HG02885 (cell line): ENCODE results near the gene STAMBP.
A peak's percentile ranks its signal among the peaks of the same experiment; 100 is the strongest.
"Not testable (repeated sequence)": the region's sequence is repeated elsewhere in the genome, so short reads cannot be mapped to it uniquely, and the experiment has no call there.

Source experiments
- ATAC-seq: cut with Tn5 transposase; IDR thresholded peaks from one replicate; pipeline ENCODE4 v1.9.1; 2021; ENCODE audit warnings: mild to moderate bottlenecking; ENCODE audit not compliant: unreplicated experiment, poor library complexity

Gene STAMBP

DNA sequence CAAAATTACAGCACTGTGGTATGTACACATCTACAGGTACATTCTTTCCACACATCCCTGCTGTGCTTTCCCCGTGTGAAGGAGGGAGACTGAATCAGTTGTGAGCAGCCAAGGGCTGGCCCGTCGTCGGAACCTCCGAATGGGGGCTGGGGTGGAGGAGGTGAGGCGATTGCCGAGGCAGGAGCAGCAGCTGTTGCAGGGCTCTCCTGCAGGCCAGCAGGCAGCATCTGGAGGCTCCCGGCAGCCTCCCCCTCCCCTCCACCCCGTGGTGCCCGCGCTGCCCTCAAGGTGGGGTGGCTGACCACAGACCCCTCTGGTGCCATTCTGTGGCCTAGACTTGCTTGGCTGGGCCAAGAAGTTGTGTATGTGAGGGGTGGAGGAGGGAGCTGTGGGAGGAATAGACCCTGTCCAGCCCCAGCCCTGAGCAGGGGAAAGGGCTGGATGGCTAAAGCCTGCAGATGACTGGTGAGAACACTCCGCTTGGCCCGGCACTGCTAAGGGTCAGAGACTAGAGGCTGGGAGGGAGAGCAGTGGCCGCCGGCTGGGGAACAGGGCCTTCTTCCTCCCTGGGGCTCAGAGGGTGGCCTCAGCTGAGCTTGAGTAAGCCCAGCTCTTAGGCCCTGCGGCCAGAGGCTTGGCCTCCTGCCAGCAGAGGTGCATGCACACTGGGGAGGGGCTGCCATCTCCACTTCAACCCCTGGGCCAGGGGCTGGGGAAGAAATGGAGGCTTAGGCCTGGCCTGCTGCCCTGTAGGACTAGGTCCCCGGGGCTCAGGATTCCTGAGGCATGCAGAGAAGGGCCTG, 7.6 kb downstream of the STAMBP start:
- ATAC-seq, result no peak

DNA sequence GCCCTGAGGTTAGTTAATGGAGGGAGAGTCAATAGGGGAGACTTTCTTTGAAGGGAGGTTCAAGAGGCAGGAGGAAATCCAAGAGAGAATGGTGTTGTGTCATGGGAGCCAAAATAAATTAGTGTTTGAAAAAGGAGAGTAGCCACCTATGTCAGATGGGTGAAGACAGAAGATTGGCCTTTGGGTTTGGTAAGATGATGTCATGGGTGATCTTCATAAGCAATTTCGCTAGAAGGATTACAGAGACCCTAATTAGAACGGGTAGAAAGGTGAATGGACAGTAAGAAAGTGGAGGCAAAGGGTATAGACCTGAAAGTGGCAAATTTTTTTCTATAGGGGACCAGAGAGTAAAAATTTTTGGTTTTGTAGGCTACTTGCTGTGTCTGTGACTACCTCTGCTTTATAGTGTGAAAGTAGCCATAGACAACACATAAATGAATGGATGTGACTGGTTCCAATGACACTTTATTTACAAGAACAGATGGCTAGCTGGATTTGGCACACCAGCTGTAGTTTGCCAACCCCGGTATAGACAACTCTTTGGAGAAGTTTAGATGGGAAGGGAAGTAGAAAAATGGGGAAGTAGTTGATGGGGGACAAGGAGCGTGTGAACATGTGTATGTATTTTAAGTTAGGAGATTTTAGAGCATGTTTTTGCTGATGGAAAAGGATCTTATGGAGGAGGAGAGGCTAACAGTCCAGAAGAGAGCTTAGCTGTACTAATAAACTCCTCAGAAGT, 9.3 kb downstream of the STAMBP start:
- no peak for ATAC-seq

DNA sequence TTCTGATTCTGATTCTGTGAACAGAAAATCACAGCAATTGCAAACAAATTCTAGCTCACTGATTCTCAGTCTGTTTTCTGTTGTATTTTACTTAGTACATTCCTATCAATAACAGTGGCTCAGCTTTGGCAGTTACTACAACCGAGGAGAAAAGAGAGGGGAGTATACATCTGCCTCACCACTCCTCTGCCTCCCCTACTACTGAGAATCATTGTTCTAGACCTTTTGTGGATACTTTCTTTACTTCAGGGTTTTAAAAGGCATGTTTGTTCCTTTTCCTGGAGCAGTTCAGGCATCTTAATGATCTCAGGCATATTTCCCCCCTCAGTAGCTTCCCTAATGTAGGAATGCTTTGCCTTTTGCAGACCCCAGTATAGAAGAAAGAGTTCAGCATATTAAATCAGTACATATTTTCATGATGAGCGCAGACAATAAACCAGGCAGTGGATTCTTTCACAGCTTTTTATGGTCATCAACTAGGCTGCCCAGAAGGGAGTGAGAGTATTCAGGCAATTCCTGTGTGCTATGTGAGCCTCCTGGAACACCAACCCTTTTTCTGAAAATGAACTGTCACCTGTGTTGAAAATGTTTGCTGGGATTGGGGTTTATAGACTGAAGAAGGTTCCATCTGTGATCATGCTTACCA, 10.3 kb downstream of the STAMBP start:
- no peak for ATAC-seq

DNA sequence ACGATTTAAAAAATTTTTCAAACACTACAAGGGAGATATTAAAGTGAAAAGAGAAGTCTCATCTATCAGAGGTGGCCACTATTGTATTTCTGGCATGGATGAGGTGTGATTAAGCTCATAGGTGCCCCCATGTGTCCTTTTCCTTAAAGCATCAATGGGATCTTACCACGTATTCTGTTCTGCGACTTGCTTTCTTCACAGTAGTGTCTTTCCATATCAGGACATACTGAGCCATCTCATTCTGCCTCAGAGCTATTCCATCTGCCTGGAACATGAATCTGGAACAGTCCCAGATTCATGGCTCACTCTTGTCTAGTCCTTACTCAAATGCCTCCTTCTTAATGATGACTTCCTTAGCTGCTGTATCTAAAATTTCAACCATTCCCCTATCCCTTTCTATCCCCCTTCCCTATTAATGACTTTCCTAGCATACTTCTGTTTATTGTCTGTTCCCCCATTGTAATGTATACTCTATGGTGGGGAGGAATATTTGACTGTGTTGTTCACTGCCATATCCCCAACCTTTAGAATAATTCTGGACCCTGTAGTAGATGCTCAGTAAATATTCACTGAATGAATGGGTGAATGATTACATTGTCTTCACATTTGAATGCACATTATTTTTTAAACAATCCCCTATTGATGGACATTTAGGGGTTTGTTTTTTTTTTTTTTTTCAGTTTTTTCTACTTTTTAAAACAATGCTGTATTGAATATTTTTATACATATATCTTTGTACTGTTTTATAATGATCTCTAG, 11.1 kb downstream of the STAMBP start:
- no peak for ATAC-seq

DNA sequence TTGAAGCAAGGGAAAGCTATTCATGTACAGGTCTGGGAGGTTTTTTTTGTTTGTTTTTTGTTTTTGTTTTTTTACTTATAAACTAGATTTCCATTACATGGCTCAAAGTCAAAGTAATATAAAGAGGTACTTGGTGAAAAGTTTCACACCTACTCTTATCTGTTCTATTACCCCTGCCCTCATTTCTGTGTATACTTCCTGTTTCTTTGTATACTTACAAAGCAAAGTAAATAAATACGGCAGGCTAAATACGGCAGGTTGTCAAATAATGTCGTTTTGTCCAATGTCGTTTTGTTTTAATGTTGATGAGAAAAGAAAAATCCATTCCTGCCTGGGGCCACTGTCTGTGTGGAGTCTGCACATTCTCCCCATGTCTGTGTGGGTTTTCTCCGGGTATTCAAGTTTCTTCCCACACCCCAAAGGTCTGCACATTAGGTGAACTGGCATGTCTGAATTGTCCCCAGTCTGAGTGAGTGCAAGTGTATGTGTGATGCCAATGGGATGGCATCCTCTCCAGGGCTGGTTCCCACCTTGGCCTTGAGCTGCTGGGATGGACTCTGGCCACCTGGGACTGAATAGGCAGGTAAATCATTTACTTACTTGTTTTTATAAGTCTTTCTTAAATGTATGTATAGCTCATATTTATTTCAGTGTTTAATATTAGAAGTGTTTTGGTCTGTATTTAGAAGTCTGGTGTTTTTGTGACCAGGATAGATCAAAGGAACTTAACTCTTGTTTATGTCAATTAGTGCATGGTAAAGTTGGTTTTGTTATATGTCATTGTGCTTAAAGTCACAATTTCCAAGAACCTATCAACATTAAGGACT, 13.4 kb downstream of the STAMBP start:
- no peak for ATAC-seq

DNA sequence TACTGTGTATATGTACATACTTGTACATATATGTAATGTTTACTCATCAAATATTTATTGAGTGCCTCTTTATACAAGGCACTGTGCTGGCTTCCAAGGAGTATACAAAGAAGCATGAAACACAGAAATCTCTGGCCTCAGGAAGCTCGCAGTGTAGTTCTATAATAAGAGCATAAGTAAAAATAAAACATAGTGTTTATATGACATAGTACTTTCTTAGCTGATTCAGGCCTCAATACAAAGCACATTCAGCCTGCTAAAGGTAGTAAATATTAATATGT, 13.9 kb downstream of the STAMBP start:
- ATAC-seq, result no peak

DNA sequence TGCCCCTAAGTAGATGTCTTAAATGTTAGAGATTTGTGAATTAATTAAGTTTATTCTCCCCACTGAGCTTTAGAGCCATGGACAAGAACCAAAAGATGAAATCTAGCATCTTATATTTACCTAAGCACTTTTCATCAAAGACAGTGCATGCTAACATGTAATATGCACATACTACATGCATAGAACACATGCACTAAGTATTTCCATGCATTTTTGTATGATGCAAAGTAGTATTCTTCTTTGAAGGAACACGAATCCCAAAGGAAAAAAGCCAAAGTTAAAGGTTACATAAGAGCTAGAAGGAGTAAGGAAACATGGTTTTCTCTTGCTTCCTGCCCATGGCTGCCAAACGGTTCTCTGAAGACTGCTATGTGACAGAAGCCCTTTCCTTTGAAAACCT, 15.3 kb downstream of the STAMBP start:
- ATAC-seq, result no peak

DNA sequence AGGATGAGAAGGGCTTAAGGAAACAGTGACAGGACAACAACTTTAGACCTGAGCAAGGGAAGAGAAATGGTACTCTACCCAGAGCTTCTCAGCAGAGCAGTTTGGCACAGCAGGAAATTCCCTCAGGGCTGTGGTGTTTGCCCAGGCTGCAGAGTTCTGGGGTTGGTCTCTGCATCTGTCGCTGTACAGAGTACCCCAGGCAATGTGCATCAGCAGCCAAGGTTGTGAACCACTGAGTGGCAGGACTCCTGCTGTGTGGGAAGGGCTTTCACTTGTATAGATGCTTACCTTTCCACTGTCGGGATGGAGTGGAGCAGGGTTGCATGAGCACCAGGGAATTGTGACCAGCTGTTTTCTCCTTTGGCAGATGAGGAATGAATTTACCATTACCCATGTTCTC, 21.2 kb downstream of the STAMBP start:
- no peak for ATAC-seq

DNA sequence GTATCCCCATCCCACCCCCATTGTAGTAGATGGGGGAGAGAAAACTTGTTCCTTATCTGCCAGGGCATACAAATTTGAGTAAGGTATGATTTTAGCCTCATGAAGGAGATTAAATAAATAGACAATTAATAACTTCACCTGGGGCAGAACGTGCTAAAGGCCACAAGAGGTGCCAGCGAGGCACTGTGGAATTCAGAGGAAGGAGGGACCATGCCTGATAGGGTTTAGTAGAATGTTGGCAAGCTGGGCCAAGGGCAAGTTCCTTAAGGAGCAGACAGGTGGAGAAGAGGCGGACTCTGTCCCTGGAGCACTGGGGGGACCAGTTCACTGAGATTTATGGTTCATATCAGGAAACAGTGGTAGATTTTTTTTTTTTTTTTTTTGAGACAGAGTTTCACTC, 22.5 kb downstream of the STAMBP start:
- no peak for ATAC-seq

DNA sequence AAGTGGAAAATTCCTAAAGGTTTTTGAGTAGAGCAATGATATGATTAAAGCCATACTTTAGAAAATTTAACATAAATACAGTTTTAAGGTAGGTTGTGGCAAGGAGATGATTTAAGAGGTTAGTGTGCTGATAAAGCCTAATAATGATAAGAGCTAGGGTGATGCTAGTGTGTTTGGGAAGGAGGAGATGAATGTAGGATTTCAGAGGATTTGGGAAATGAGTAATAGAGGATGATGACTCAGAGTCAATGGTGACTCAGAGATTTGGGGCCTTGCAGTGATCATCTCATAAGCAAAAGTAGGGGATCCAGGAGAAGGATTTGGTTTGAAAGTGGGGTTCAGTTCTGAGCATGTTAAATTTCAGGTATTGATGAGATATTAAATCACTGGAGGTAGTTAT, 23.3 kb downstream of the STAMBP start:
- no peak for ATAC-seq

DNA sequence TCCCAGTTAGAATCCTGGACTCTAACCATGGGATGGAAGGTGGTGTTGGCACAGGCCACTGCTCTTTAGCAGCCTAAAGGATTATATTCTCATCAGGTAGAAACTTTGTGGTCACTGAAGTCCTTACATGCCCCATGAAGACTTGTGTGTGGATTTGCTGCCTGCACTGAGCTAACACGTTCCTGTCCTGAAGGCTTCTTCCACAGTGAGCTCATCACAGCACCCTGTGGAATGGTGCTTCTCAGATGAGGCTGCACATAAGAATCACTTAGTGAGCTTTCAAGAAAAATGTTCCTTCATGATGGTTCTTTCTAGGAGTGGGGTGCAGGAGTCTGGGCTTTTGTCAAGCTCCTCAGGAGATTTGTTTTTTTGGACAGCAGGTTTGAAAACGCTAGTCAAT, 26.8 kb downstream of the STAMBP start:
- ATAC-seq, result no peak

DNA sequence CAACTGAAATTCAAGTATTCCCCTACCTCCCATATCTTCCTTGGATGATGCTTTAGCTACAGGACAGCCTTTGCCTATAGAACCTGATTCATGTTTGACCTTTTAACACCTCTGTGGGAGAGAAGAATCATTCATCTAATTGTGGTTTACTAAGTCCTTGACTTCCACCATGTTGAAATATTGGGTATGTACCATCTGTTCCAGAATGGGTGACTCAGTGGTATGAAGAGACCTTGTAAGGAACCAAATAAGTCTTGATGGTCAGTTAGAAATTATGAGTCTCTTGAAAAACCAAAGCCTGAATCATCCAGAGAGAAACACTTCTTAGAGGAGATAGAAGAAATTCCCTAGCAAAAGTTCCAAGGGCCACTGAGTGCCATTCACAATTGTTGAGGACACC, 27.5 kb downstream of the STAMBP start:
- no peak for ATAC-seq

DNA sequence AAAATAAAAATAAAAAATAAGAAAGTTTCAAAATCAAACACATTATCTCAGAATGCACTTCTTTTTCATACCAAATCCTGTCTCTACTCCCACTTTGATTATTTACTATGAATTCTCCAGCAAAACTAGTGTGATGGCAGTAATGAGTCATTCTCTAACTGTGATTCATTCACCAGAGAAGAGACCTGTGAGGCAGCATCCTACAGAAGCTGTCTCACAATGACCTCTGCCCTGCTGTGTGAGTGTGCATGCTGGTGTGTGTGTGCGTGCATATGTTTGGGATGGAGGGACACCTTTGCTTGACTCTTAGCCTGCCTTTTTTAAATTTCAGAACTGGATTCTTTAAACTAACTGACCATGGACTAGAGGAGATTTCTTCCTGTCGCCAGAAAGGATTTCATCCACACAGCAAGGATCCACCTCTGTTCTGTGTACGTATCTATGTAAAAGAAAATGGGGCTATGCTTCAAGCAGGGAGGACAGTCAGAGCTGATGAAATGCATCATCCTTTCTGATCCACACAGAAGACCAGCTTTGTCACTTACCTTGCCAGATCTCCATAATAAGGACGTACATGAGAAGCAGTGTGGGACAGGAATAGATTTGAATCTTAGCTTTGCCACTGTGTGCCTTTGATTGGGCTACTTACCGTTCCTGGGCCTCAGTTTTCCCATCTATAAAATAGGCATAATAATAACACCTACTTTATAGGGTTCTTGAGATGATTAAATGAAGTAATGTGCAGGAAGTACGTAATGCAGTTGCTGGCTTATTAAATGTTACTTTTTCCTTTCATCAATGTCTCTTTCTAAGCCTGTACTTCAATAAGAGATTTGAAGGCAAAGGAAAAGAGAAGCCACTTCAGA, 31.2 kb downstream of the STAMBP start:
- no peak for ATAC-seq

DNA sequence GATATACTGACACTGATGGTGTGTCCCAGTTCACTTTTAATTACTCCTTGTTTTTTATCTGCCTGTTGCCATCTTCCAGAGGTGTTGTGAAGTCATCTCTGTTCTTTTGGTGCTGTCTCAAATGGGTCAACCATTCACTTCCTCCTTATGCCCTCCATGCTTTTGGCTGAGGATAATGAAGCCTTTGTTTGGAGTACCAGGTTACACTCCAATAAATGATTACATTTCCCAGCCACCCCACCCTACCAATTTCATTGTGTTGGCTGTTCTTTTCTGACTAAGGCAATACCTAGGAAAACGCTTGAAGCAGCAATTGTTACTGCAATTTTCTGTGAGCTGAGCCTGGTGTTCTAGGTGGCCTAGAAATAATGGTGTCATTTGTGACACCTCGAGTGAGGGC, 34.2 kb downstream of the STAMBP start:
- ATAC-seq, result no peak

DNA sequence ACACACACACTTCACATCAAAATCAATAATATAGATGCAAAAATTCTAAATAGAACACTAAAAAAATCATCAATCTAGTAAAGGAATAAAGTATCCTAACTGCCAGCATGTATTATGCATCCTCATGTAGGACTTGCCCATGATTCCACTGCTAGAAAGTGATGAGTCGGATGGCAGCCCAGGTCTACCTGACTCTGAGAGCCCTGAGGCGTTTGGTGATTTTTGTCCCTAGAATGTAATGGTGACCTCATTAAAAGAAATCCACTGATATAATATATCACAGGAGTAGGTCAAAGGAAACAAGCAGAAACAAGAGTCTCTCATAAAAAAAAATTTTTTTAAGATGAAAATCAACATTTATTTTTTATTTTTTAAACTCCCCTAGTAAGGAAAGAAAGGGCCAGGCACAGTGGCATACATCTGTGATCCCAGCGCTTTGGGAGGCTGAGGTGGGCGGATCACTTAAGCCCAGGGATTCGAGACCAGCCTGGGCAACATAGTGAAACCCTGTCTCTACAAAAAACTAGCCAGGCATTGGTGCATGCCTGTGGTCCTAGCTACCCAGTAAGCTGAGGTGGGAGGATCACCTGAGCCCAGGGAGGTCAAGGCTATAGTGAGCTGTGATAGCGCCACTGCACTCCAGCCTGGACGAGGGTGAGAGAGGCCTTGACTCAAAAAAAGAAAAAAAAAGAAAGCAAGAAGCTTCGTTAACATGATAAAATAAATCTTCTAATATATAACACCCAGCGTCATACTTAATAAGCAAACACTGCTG, 39.6 kb downstream of the STAMBP start:
- ATAC-seq, result no peak

DNA sequence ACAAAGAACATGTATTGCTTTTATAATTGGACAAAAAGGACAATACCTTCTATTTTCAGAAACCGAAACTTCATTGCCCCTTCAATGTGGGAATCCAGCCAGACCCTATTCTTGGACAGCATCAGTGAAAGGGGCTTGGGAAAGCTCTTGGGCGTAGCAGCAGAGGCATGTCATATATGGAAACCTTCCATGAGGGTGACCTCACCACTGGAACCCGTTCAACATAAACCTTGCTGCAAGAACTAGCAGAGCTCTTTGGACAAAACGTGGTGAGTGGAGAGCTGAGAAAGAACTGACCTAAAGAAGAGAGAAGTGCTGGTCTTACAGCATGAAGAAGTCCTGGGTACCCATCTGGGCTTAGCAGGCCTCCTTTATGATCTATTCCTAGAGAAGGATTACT, 41.3 kb downstream of the STAMBP start:
- no peak for ATAC-seq

DNA sequence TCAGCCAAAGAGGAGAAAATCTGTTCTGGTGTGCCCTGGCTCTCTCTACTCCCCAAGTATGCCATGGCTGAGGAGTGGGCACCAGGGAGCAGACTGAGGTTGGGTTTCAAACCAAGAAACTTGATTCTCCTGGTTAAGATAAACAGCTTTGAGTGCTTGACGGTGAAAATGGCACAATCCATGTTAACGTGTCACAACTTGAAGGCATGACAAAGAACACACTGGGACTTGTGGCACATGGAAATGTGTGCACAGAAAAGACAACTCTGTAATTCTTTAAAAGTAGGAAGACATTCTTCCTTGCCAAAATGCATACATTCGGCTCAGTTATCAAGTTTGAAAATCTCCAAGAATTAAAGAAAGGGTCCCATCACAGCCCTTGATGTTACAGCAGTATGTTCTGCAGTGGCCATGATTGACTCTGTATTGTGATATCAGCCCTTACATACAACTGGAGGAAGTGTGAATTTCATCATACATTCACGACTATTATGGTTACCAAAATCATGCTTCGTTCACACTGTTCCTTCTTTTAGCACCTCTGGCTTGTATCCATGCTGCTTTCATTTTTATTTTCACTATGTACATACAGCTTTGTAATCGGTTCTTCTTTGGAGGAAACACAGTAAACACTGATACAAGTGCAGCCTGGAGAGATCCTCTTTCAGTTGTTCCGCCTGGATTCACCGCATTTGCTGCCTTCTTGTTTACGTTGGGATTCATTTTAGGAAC, 48.5 kb downstream of the STAMBP start:
- ATAC-seq, result peak; percentile 61

DNA sequence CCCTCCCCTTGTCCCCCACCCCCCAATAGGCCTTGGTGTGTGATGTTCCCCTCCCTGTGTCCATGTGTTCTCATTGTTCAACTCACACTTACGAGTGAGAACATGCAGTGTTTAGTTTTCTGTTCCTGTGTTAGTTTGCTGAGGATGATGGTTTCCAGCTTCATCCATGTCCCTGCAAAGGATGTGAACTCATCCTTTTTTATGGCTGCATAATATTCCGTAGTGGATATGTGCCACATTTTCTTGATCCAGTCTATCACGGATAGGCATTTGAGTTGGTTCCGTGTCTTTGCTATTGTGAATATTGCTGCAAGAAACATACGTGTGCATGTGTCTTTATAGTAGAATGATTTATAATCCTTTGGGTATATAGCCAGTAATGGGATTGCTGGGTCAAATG, 49.2 kb downstream of the STAMBP start:
- ATAC-seq, result not testable (repeated sequence)
